Activated naive CD4-positive, alpha-beta T cell treated with anti-CD3 and anti-CD28 coated beads, Interleukin-2, amount 50 U/mL, for 16 hours (primary cell): Measurements from ENCODE around the gene KRTAP10-11.
"Not testable (repeated sequence)": the region's sequence is repeated elsewhere in the genome, so short reads cannot be mapped to it uniquely, and the experiment has no call there.

Source experiments
- DNase-seq: peaks from one replicate; pipeline ENCODE4 v3.0.0-alpha.2; 2020

The KRTAP10-11 gene

GRCh38 chr21:44670642-44671432, 24.6 kb downstream of the KRTAP10-11 start:
- DNase-seq, result no peak

GRCh38 chr21:44671911-44672310, 25.7 kb downstream of the KRTAP10-11 start:
- no peak for DNase-seq

GRCh38 chr21:44677881-44678280, 31.7 kb downstream of the KRTAP10-11 start:
- DNase-seq, result no peak

GRCh38 chr21:44681152-44681551, 34.9 kb downstream of the KRTAP10-11 start:
- no peak for DNase-seq

- DNase-seq, result no peak
Observed at GRCh38 chr21:44681861-44682579, 35.8 kb downstream of the KRTAP10-11 start, which contains the start of gene KRTAP12-1. Gene KRTAP12-1 (minus strand): TSS chr21:44682163. CDS start chr21:44682123, 40 bp downstream.

- no peak for DNase-seq
Observed at GRCh38 chr21:44682580-44683151, 36.5 kb downstream of the KRTAP10-11 start.

GRCh38 chr21:44684077-44684476, 37.9 kb downstream of the KRTAP10-11 start:
- DNase-seq, result no peak

- DNase-seq, result no peak
Observed at GRCh38 chr21:44684483-44684882, 38.3 kb downstream of the KRTAP10-11 start.

- not testable (repeated sequence) for DNase-seq
Observed at GRCh38 chr21:44685050-44685449, 38.8 kb downstream of the KRTAP10-11 start.

- no peak for DNase-seq
Observed at GRCh38 chr21:44686000-44686781, 40.0 kb downstream of the KRTAP10-11 start.

- DNase-seq, result no peak
Observed at GRCh38 chr21:44686843-44687561, 40.8 kb downstream of the KRTAP10-11 start.

GRCh38 chr21:44687671-44688070, 41.5 kb downstream of the KRTAP10-11 start:
- DNase-seq, result no peak

GRCh38 chr21:44689740-44690139, 43.5 kb downstream of the KRTAP10-11 start:
- DNase-seq, result not testable (repeated sequence)

- no peak for DNase-seq
Observed at GRCh38 chr21:44691686-44692085, 45.5 kb downstream of the KRTAP10-11 start.

GRCh38 chr21:44692798-44693512, 46.7 kb downstream of the KRTAP10-11 start:
- DNase-seq, result no peak

GRCh38 chr21:44694776-44695175, 48.6 kb downstream of the KRTAP10-11 start:
- DNase-seq, result no peak

GRCh38 chr21:44695184-44695583, 49.0 kb downstream of the KRTAP10-11 start:
- no peak for DNase-seq

GRCh38 chr21:44695641-44696040, 49.4 kb downstream of the KRTAP10-11 start:
- no peak for DNase-seq

GRCh38 chr21:44696572-44696971, 50.4 kb downstream of the KRTAP10-11 start:
- DNase-seq, result no peak
